HL-60 (cell line): ENCODE measurements around the gene TXNRD2.

Experiments
- POLR2AphosphoS5 ChIP-seq: IDR thresholded peaks from 2 replicates; pipeline ENCODE4 v1.6.1; 2012; ENCODE audit warnings: low read depth
- TF ChIP-seq, protein P1 (sequence below): IDR thresholded peaks from one replicate; pipeline ENCODE4 v1.5.1; 2011; ENCODE audit warnings: low read length, control low read depth, inconsistent platforms; ENCODE audit not compliant: insufficient read depth

DNA sequence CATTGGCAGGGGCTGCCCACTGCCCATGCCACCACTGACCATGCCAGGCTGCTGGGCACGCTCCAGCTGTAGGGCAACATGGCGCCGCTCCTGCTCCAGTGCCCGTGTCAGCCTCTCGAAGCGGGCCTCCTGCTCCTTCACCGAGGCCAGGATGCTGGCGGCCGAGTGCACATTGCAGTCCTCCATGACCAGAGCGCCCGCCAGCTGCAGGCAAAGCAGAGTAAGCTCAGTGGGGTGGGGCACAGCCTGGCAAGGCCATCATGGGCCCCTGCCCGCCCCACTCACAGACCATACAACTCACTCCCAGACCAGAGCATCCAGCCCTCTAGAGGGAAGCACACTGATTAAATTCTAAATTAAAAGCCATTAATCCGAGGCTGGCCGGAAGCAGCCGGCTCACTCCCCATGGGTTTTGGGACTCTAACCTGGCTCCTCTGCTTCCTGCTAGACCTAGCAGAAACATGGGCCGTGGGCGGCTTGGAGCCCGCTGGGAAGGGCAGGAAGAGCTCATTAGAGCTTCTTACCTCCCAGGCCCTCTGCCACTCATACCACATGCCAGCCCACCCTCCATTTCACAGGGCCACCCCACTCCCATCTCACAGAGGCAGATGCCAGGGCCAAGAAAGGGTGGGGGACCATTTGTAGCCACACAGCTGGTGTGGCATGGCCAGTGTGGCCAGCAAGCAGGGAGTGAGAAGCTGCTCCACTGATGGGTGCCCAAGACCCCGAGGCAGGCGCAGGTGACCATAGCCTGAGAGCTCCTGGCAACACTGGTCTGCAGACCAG is 49.2 kb upstream of the TXNRD2 start:
- TF ChIP-seq, protein P1, sequence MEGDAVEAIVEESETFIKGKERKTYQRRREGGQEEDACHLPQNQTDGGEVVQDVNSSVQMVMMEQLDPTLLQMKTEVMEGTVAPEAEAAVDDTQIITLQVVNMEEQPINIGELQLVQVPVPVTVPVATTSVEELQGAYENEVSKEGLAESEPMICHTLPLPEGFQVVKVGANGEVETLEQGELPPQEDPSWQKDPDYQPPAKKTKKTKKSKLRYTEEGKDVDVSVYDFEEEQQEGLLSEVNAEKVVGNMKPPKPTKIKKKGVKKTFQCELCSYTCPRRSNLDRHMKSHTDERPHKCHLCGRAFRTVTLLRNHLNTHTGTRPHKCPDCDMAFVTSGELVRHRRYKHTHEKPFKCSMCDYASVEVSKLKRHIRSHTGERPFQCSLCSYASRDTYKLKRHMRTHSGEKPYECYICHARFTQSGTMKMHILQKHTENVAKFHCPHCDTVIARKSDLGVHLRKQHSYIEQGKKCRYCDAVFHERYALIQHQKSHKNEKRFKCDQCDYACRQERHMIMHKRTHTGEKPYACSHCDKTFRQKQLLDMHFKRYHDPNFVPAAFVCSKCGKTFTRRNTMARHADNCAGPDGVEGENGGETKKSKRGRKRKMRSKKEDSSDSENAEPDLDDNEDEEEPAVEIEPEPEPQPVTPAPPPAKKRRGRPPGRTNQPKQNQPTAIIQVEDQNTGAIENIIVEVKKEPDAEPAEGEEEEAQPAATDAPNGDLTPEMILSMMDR = no peak
- no peak for TF ChIP-seq POLR2AphosphoS5
